Measurements from ENCODE around the gene MSL1.

MSL1 gene

DNA sequence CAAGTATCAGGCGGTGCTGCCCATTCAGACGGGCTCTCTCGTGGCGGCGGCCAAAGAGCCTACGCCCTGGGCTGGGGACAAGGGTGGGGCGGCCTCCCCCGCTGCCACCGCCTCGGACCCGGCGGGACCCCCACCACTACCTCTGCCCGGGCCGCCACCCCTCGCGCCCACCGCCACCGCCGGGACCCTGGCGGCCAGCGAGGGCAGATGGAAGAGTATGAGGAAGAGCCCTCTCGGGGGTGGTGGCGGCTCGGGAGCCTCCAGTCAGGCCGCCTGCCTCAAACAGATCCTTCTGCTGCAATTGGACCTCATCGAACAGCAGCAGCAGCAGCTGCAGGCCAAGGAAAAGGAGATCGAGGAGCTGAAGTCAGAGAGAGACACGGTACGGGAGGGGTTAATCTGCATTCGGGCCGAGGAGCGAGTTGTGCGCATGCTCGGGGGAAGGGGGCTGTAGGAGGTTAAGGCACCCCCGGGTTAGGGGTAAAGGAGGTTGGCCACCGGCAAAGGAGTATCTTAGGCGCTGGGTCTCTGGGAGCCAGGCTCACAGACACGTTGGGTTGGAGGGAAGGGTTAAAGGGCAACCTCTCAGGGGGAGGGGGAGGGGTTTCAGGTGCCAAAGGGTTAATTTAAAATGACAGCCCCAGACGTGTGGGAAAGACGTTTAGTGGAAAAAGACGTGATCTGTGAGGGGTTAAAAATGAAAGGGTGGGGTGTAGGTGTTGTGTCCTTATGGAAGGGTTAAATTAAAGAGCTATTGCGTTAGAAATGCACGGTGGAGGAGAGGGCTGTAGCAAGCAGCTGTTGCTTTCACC, 1.4 kb downstream of the MSL1 start (continued):
- no peak for TF ChIP-seq ZSCAN23 (tag by site-specific recombination; IDR thresholded peaks at IDR 0.05)
- peak; percentile 34 for TF ChIP-seq SP2 (tag by site-specific recombination; IDR thresholded peaks at IDR 0.05)
- no peak for TF ChIP-seq ZNF175 (tag by site-specific recombination; IDR thresholded peaks at IDR 0.05)
- no peak for TF ChIP-seq OSR2 (tag by site-specific recombination; IDR thresholded peaks at IDR 0.05)
- no peak for TF ChIP-seq SALL2 (tag by site-specific recombination; IDR thresholded peaks at IDR 0.05; ENCODE audit: borderline replicate concordance)
- no peak for TF ChIP-seq ZNF354C (tag by site-specific recombination; IDR thresholded peaks at IDR 0.05; ENCODE audit: borderline replicate concordance, low read depth)
- TF ChIP-seq ZNF324 (tag by site-specific recombination; IDR thresholded peaks at IDR 0.05) = peak; percentile 86; the same call in 1 of the 2 replicates
- TF ChIP-seq, protein P1, sequence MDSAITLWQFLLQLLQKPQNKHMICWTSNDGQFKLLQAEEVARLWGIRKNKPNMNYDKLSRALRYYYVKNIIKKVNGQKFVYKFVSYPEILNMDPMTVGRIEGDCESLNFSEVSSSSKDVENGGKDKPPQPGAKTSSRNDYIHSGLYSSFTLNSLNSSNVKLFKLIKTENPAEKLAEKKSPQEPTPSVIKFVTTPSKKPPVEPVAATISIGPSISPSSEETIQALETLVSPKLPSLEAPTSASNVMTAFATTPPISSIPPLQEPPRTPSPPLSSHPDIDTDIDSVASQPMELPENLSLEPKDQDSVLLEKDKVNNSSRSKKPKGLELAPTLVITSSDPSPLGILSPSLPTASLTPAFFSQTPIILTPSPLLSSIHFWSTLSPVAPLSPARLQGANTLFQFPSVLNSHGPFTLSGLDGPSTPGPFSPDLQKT (IDR thresholded peaks at IDR 0.05; ENCODE audit: borderline replicate concordance, low read depth, low read length) = no peak
- TF ChIP-seq ZNF121 (tag by site-specific recombination; IDR thresholded peaks at IDR 0.05) = no peak
- peak; percentile 78; the same call in 1 of the 2 replicates for TF ChIP-seq ZNF394 (tag by site-specific recombination; IDR thresholded peaks at IDR 0.05; ENCODE audit: borderline replicate concordance)
- no peak for TF ChIP-seq ZNF223 (tag by site-specific recombination; IDR thresholded peaks at IDR 0.05)
- no peak for TF ChIP-seq ZNF23 (tag by site-specific recombination; IDR thresholded peaks at IDR 0.05; ENCODE audit: borderline replicate concordance)
- no peak for TF ChIP-seq ZNF19 (tag by site-specific recombination; IDR thresholded peaks at IDR 0.05; ENCODE audit: low read depth)
- TF ChIP-seq, protein P2, sequence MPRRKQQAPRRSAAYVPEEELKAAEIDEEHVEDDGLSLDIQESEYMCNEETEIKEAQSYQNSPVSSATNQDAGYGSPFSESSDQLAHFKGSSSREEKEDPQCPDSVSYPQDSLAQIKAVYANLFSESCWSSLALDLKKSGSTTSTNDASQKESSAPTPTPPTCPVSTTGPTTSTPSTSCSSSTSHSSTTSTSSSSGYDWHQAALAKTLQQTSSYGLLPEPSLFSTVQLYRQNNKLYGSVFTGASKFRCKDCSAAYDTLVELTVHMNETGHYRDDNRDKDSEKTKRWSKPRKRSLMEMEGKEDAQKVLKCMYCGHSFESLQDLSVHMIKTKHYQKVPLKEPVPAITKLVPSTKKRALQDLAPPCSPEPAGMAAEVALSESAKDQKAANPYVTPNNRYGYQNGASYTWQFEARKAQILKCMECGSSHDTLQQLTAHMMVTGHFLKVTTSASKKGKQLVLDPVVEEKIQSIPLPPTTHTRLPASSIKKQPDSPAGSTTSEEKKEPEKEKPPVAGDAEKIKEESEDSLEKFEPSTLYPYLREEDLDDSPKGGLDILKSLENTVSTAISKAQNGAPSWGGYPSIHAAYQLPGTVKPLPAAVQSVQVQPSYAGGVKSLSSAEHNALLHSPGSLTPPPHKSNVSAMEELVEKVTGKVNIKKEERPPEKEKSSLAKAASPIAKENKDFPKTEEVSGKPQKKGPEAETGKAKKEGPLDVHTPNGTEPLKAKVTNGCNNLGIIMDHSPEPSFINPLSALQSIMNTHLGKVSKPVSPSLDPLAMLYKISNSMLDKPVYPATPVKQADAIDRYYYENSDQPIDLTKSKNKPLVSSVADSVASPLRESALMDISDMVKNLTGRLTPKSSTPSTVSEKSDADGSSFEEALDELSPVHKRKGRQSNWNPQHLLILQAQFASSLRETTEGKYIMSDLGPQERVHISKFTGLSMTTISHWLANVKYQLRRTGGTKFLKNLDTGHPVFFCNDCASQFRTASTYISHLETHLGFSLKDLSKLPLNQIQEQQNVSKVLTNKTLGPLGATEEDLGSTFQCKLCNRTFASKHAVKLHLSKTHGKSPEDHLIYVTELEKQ (tag by site-specific recombination; IDR thresholded peaks at IDR 0.05; ENCODE audit: borderline replicate concordance) = no peak
- TF ChIP-seq ZNF660 (tag by site-specific recombination; IDR thresholded peaks at IDR 0.05) = no peak
- TF ChIP-seq ZNF621 (tag by site-specific recombination; IDR thresholded peaks at IDR 0.05) = no peak
- TF ChIP-seq ZNF426 (tag by site-specific recombination; IDR thresholded peaks at IDR 0.05) = no peak
- peak; percentile 78 for TF ChIP-seq ZBTB7A (tag by site-specific recombination; IDR thresholded peaks at IDR 0.05; ENCODE audit: low read depth)
- no peak for TF ChIP-seq OVOL3 (tag by site-specific recombination; IDR thresholded peaks at IDR 0.05)
- peak; percentile 59 for TF ChIP-seq ZBTB8A (tag by site-specific recombination; IDR thresholded peaks at IDR 0.05)
- TF ChIP-seq ZNF239 (tag by site-specific recombination; IDR thresholded peaks at IDR 0.05) = no peak
- TF ChIP-seq, protein P3, sequence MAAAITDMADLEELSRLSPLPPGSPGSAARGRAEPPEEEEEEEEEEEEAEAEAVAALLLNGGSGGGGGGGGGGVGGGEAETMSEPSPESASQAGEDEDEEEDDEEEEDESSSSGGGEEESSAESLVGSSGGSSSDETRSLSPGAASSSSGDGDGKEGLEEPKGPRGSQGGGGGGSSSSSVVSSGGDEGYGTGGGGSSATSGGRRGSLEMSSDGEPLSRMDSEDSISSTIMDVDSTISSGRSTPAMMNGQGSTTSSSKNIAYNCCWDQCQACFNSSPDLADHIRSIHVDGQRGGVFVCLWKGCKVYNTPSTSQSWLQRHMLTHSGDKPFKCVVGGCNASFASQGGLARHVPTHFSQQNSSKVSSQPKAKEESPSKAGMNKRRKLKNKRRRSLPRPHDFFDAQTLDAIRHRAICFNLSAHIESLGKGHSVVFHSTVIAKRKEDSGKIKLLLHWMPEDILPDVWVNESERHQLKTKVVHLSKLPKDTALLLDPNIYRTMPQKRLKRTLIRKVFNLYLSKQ (tag by site-specific recombination; IDR thresholded peaks at IDR 0.05; ENCODE audit: borderline replicate concordance) = no peak
- TF ChIP-seq ZNF311 (tag by site-specific recombination; IDR thresholded peaks at IDR 0.05; ENCODE audit: borderline replicate concordance) = no peak
- peak; percentile 94 for TF ChIP-seq SCRT2 (tag by site-specific recombination; IDR thresholded peaks at IDR 0.05)
- TF ChIP-seq BCL11A (tag by site-specific recombination; IDR thresholded peaks at IDR 0.05; ENCODE audit: low read depth) = 0 out of 2 replicates have a peak, but pooled peaks have one; percentile 59
- TF ChIP-seq, protein P4, sequence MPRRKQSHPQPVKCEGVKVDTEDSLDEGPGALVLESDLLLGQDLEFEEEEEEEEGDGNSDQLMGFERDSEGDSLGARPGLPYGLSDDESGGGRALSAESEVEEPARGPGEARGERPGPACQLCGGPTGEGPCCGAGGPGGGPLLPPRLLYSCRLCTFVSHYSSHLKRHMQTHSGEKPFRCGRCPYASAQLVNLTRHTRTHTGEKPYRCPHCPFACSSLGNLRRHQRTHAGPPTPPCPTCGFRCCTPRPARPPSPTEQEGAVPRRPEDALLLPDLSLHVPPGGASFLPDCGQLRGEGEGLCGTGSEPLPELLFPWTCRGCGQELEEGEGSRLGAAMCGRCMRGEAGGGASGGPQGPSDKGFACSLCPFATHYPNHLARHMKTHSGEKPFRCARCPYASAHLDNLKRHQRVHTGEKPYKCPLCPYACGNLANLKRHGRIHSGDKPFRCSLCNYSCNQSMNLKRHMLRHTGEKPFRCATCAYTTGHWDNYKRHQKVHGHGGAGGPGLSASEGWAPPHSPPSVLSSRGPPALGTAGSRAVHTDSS (tag by site-specific recombination; IDR thresholded peaks at IDR 0.05) = 0 out of 2 replicates have a peak, but pooled peaks have one; percentile 6
- no peak for TF ChIP-seq ZNF112 (tag by site-specific recombination; IDR thresholded peaks at IDR 0.05)
- no peak for TF ChIP-seq ZNF560 (tag by site-specific recombination; IDR thresholded peaks at IDR 0.05; ENCODE audit: borderline replicate concordance)
- TF ChIP-seq ZNF510 (tag by site-specific recombination; IDR thresholded peaks at IDR 0.05; ENCODE audit: insufficient replicate concordance) = no peak
- no peak for TF ChIP-seq ZNF146 (tag by site-specific recombination; IDR thresholded peaks at IDR 0.05)
- TF ChIP-seq MZF1 (tag by site-specific recombination; IDR thresholded peaks at IDR 0.05; ENCODE audit: borderline replicate concordance) = no peak
- TF ChIP-seq ZNF37A (tag by site-specific recombination; IDR thresholded peaks at IDR 0.05) = no peak
- no peak for TF ChIP-seq GLI2 (tag by site-specific recombination; IDR thresholded peaks at IDR 0.05; ENCODE audit: borderline replicate concordance, low read depth)

All from HEK293 (cell line).